ENCODE results near the gene TWNK.

The TWNK gene

GRCh38 chr10:101007915-101008822 is 20.8 kb downstream of the TWNK start:
- H3K4me3 ChIP-seq (replicated peaks; ENCODE audit: insufficient read depth, low read length): no peak overlapping the region
- H3K27me3 ChIP-seq (ENCODE audit: insufficient read depth, poor library complexity, severe bottlenecking): no peaks in the 10 kb centered on the region
- DNase-seq (ENCODE audit: low read depth in 1 of 2, low spot score in 1 of 2): no peak
- no peak for TF ChIP-seq REST (IDR thresholded peaks at IDR 0.05; ENCODE audit: insufficient replicate concordance, low read depth)
- TF ChIP-seq, protein P1, sequence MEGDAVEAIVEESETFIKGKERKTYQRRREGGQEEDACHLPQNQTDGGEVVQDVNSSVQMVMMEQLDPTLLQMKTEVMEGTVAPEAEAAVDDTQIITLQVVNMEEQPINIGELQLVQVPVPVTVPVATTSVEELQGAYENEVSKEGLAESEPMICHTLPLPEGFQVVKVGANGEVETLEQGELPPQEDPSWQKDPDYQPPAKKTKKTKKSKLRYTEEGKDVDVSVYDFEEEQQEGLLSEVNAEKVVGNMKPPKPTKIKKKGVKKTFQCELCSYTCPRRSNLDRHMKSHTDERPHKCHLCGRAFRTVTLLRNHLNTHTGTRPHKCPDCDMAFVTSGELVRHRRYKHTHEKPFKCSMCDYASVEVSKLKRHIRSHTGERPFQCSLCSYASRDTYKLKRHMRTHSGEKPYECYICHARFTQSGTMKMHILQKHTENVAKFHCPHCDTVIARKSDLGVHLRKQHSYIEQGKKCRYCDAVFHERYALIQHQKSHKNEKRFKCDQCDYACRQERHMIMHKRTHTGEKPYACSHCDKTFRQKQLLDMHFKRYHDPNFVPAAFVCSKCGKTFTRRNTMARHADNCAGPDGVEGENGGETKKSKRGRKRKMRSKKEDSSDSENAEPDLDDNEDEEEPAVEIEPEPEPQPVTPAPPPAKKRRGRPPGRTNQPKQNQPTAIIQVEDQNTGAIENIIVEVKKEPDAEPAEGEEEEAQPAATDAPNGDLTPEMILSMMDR (IDR thresholded peaks at IDR 0.05; ENCODE audit: insufficient read depth, low read length): no peak
- no peak for TF ChIP-seq POLR2AphosphoS5 (IDR thresholded peaks at IDR 0.05; ENCODE audit: low read depth)
- no peak for TF ChIP-seq SPI1 (IDR thresholded peaks at IDR 0.05; ENCODE audit: borderline replicate concordance, low read depth)
- TF ChIP-seq GABPA (IDR thresholded peaks at IDR 0.05; ENCODE audit: low read depth): no peak
- H3K27ac ChIP-seq (replicated peaks): no peak overlapping the region

DNA sequence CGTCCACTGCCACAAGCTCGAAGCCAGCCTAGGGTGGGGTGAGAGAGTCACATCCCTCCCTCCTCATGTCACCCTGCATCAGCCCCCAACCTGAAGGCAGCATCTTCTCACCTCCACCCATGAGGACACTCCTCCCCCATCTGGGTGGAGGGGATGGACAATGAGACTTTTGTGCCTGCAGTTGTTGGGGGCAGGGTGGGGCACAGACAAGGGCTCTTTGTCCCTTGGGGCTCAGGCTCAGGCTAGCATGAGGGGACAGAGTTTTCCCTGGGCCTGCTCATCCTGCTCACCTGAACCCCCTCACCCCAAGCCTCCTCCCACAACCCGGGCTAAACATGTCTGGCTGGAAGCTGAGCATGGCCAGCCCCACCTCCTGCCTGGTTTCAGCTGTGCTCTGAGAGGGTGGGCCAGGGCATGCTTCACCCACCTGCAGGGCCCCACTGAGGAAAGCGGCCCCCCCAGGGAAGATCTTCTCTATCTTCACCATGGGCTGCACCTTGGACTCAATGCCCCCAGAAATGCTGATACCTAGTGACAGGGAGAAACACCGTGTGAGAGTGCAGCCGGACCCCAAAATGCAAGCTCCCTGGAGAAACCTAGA is 21.6 kb downstream of the TWNK start:
- no peaks in the 10 kb centered on the region for H3K27me3 ChIP-seq (ENCODE audit: insufficient read depth, poor library complexity, severe bottlenecking)
- H3K4me3 ChIP-seq (replicated peaks; ENCODE audit: insufficient read depth, low read length): no peak overlapping the region
- TF ChIP-seq REST (IDR thresholded peaks at IDR 0.05; ENCODE audit: insufficient replicate concordance, low read depth) (no peak), POLR2AphosphoS5 (IDR thresholded peaks at IDR 0.05; ENCODE audit: low read depth) (no peak), SPI1 (IDR thresholded peaks at IDR 0.05; ENCODE audit: borderline replicate concordance, low read depth) (no peak), GABPA (IDR thresholded peaks at IDR 0.05; ENCODE audit: low read depth) (no peak)
- TF ChIP-seq, protein P1 (IDR thresholded peaks at IDR 0.05; ENCODE audit: insufficient read depth, low read length): no peak
- no peak overlapping the region for H3K27ac ChIP-seq (replicated peaks)
- no peak for DNase-seq (ENCODE audit: low read depth in 1 of 2, low spot score in 1 of 2)

GRCh38 chr10:101010329-101010728 is 23.0 kb downstream of the TWNK start:
- no peak for DNase-seq (ENCODE audit: low read depth in 1 of 2, low spot score in 1 of 2)
- Histone ChIP-seq H3K27ac (replicated peaks) (no peak overlapping the region), H3K27me3 (ENCODE audit: insufficient read depth, poor library complexity, severe bottlenecking) (no peaks in the 10 kb centered on the region), H3K4me3 (replicated peaks; ENCODE audit: insufficient read depth, low read length) (no peak overlapping the region)
- TF ChIP-seq POLR2AphosphoS5 (IDR thresholded peaks at IDR 0.05; ENCODE audit: low read depth): no peak
- TF ChIP-seq SPI1 (IDR thresholded peaks at IDR 0.05; ENCODE audit: borderline replicate concordance, low read depth): no peak
- TF ChIP-seq GABPA (IDR thresholded peaks at IDR 0.05; ENCODE audit: low read depth): no peak
- no peak for TF ChIP-seq REST (IDR thresholded peaks at IDR 0.05; ENCODE audit: insufficient replicate concordance, low read depth)
- TF ChIP-seq, protein P1 (IDR thresholded peaks at IDR 0.05; ENCODE audit: insufficient read depth, low read length): no peak

Measured in HL-60 (cell line).